ENCODE data around the gene JARID2. TPM values are rescaled to one million over a fixed set of nuclear protein-coding genes. Genes with fewer than 3 reads are reported as not detected.

The JARID2 gene
- polyA plus RNA-seq, 5 donors = 14.7 to 18.1 (median 17.7) TPM

DNA sequence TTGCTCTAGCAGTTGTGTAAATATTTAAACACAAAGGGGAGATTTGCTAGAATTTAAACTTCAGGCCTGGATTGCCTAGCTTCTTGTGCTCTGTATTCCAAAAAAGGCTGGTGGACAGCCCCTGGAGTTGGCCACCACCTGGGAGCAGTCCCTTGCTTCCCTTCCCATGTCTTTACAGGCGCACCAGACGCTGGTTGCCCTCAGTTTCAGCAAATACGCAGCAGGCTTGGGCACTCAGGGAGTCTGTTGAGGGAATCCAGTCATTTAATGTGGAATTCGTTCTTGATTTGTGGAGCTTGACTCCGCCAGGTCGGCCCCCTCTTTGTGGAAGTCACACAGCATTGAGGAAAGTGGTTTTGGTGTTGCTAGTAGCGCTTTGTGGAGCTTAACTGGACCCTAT is 260.2 kb downstream of the JARID2 start:
- DNase-seq = no peak

GRCh38 chr6:15507221-15507620 is 261.4 kb downstream of the JARID2 start:
- DNase-seq = no peak

DNA sequence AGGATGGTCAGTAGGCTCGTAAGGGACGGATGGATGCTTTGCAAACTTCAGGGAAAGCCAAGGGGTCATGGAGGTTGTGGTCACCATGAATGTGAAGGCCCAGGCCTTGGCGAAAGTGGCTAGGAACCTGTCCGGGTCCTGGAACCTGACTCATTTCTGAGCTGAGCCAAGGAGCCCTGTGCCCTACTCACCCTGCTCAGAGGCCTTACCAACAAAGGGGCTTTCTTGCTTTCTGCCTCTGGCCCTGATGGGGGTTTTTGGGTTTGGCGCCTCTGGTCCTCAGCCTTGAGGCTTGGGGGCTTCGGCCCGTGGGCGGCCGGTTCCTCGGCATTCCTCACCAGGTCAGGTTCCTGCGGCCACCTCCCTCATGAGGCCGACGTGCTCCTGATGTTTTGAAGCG is 261.9 kb downstream of the JARID2 start:
- DNase-seq = no peak

DNA sequence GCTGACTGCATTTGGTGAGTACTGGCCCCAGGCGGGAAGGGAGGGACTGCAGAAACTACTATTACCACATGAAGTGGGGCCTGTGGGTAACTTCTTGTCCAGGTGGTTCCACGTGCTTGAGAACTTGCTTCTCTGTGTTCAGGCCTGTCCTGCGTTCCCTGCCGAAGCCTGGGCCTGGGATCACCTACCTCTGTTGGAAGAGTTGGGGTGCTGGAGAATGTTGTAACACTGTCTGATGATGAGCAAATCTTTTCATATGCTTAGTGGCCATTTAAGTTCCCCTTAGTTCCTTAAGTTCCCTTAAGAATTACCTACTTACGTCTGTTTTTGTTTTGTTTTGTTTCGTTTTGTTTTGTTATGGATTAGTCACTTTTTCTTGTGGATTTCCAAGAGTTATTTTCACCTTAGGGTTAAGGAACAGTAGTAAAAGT is 262.6 kb downstream of the JARID2 start:
- no peak for DNase-seq

DNA sequence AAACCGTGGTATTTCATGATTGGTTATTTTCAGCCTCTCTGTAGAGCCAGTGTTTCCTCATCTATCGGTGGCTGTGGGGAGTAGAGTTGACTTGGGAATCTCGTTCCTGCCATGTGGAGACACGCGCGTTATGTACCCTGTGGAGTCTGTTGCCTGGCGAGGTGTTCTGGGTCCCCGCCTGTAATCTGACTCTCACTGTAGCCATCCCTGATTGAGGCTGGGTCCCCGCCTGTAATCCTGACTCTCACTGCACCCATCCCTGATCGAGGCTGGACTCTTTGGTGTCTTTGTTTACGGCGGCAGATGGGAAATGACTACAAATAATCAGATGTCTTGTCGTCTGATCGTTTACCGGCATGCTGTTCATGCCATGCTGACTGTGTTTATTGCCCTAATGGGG is 263.1 kb downstream of the JARID2 start:
- DNase-seq = no peak

DNA sequence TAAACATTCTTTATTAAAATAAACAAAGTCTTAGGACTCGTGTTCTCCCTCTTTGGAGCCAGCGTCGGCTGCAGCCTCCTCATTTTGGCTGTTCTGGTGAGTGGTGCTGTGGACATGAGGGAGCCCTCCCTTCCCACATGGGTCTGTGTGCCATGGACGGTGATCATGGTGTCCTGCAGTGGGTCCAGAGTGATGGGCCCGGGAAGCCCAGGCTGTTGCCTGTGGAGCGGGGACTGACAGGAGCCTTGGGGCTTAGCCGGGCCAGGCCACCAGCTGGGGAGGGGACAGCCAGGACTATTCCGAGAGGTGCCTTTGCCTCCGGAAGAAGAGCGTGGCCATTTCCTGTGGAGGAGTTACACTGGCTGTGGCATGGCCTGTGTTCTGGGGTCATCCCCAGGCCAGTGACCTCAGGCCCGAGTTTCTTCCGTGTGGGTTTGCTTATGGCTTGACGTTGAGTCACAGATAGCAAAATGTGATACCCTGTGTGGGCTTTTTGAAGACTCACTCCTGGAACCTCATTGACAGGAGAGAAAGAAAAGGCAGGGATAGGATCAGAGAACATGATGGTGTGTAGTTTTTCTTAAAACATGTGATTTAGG is 263.6 kb downstream of the JARID2 start:
- DNase-seq = no peak

GRCh38 chr6:15510121-15510520 is 264.3 kb downstream of the JARID2 start:
- DNase-seq = no peak

- no peak for DNase-seq
These were observed 264.8 kb downstream of the JARID2 start for GRCh38 chr6:15510536-15511247.

DNA sequence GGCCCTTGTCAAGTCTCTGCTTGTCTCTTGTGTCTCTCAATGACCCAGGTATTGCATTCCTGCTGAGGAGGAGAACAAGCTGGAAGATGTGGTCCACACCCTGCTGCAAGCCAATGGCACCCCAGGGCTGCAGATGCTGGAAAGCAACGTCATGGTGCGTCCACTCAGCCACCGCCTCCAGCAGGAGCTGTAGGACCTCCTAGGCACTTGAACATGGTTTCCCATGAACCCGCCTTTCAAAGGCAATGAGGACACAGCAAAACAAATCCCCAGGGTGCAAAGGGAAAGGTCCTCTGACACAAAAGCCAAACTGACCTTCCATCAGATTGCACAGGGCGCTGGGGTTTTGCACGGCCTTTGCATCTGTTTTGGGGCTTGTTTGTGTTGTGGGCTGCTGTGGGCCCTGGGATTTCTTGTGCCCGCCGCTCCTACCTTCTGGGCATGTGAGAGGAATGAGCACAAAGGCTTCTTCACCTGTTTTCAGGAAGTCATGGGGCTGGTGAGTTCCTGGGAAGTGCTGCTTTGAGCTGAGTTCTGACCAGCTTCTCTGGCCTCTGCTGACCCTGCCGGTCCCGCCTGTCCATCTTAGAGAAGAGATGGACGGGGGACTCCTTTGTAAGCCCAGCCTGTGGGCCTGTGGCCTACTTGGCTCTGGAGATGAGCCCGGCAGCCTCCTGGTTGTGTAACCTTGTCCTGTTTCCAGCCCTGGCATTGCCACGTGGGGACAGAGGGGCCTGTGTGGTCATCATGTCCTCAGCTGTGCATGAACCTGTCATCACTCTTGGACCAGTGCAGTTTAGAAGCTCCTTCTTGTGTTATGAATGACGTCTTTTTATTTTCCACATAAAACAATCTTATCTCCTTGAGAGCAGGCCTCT is 265.6 kb downstream of the JARID2 start:
- no peak for DNase-seq

DNA sequence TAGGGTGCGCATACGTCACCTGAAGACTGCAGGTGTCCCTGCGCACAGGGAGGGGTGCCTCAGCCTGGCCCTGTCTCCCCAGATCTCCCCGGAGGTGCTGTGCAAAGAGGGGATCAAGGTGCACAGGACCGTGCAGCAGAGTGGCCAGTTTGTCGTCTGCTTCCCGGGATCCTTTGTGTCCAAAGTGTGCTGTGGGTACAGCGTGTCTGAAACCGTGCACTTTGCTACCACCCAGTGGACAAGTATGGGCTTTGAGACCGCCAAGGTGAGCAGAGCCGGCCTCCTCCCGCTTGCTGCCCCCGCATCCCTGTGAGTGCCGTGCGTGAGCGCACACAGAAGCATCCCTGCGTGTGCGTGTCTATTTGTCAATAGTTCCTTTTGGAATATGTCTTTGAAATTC is 266.3 kb downstream of the JARID2 start:
- no peak for DNase-seq

- no peak for DNase-seq
These were observed 266.9 kb downstream of the JARID2 start for GRCh38 chr6:15512721-15513120.

- no peak for DNase-seq
These were observed 267.4 kb downstream of the JARID2 start for GRCh38 chr6:15513131-15513771.

GRCh38 chr6:15513801-15514711 is 268.2 kb downstream of the JARID2 start:
- no peak for DNase-seq

DNA sequence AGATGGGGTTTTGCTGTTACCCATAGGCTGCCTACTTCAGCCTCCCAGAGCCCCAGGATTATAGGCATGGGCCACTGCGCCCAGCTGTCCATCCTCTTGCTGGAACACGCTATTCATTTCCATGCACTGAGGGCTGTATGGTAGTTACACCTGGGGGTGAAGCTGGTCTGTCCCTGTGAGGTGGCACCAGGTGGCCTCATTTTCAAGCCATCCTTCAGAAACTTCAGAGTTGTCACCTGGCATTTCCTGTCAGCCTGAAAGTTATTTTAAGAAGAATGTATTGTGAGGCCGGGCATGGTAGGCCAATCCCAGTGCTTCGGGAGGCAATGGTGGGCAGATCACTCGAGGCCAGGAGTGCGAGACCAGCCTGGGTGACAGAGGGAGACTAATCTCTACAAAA is 269.4 kb downstream of the JARID2 start:
- no peak for DNase-seq

DNA sequence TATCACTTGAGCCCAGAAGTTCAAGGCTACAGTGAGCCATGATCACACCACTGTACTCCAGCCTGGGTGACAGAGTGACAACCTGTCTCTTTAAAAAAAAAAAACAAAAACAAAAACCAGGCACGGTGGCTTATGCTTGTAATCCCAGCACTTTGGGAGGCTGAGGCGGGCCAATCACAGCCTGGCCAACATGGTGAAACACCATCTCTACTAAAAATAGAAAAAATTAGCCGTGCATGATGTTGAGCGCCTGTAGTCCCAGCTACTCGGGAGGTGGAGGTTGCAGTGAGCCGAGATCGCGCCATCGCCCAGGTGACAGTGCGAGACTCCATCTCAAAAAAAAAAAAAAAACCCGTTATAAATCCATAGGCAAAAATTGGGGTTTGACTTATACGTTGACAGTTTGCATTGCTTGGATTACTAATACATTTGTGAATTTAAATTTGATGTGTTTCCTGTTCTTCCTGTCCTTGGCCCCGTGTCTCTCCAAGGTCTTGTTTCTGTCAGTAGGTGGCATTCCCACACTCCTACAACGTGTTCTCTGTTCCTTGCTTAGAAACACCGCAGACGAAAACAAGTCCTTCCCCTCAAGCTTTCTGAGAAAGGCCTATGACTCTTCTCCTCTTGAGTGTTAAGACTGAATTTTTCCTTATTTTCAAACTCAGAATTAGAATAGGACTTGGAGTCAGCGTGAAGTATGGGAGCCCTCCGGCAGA is 269.9 kb downstream of the JARID2 start:
- no peak for DNase-seq

DNA sequence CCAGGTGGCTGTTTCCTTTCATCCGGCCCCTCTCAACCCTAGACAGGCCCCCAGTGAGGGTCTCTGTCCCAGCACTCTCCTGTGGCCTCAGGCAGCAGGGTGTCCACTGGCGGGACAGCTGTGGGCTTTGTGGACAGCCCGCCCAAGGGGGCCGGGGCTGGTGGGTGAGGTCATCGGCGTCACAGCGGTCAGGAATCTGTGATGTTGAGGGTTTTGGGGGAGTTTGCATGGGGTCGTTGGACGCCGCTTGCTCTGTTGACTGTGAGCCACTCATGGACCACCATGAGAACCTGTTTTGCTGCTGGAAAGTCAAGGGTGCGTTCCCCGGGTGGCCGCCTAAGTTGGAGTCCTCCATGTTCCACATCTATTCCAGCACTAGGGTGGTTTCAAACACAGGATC is 270.5 kb downstream of the JARID2 start:
- no peak for DNase-seq

GRCh38 chr6:15516923-15517560 is 271.2 kb downstream of the JARID2 start:
- no peak for DNase-seq

- DNase-seq = no peak
These were observed 271.7 kb downstream of the JARID2 start for GRCh38 chr6:15517600-15517999.

- no peak for DNase-seq
These were observed 272.2 kb downstream of the JARID2 start for GRCh38 chr6:15518057-15518456.

GRCh38 chr6:15518878-15519277 is 273.0 kb downstream of the JARID2 start:
- DNase-seq = no peak
